MM.1S (cell line): ENCODE measurements around the gene LTBP3.
"Not testable (repeated sequence)": the region's sequence is repeated elsewhere in the genome, so short reads cannot be mapped to it uniquely, and the experiment has no call there.

ENCODE experiments used
- CTCF ChIP-seq: fragments of 300-600 bp; sonication (generic); IDR thresholded peaks from 2 replicates; pipeline ENCODE4 v1.5.1; 2016; ENCODE audit warnings: antibody characterized with exemption, low read length, mixed read lengths
- EZH2 ChIP-seq: fragments of 300-600 bp; sonication (generic); optimal IDR thresholded peaks from 2 replicates; pipeline ENCODE3; 2017; ENCODE audit warnings: low read depth, mild to moderate bottlenecking, antibody characterized with exemption, low read length, mixed read lengths

- not testable (repeated sequence) for TF ChIP-seq CTCF, EZH2
These were observed 35.2 kb downstream of the LTBP3 start for GRCh38 chr11:65522718-65523630.
